ENCODE measurements around the gene CDK13. TPM values are rescaled to one million over a fixed set of nuclear protein-coding genes. Genes with fewer than 3 reads are reported as not detected.

Gene CDK13
- total and polyA plus RNA-seq, 9 of the 15 experiments (the other 6 are each of a cell fraction or from before 2014, with no cell fraction given): 9.8 to 46.1 (median 32.4) TPM

GRCh38 chr7:39951226-39952194 lies 1.5 kb downstream of the CDK13 start (continued):
- TF ChIP-seq REST (IDR thresholded peaks at IDR 0.05; ENCODE audit: borderline replicate concordance): peak; percentile 32; the same call in 1 of the 2 replicates
- TF ChIP-seq REST (CRISPR knock-in tag; IDR thresholded peaks at IDR 0.05; ENCODE audit: low read depth): no peak
- peak; percentile 43 to 55 for TF ChIP-seq RAD21 (CRISPR knock-in tag; conservative IDR thresholded peaks at IDR 0.05 in 1 of 2, IDR thresholded peaks at IDR 0.05 in 1 of 2)
- TF ChIP-seq AFF4 (CRISPR knock-in tag; IDR thresholded peaks at IDR 0.05): peak; percentile 87; the same call in 1 of the 2 replicates
- peak; percentile 99 for TF ChIP-seq ZFX (CRISPR knock-in tag; IDR thresholded peaks at IDR 0.05)
- TF ChIP-seq ZNF699 (CRISPR knock-in tag; IDR thresholded peaks at IDR 0.05; ENCODE audit: insufficient replicate concordance): no peak
- no peak for TF ChIP-seq ZNF778 (CRISPR knock-in tag; IDR thresholded peaks at IDR 0.05)
- TF ChIP-seq PML (IDR thresholded peaks at IDR 0.05; ENCODE audit: low read length): no peak
- no peak for TF ChIP-seq ZNF695 (CRISPR knock-in tag; IDR thresholded peaks at IDR 0.05)
- no peak for TF ChIP-seq ATF7 (IDR thresholded peaks at IDR 0.05)
- no peak for TF ChIP-seq RBM39 (optimal IDR thresholded peaks at IDR 0.05; ENCODE audit: low read depth, low read length)
- no peak for TF ChIP-seq ARID3B (CRISPR knock-in tag; IDR thresholded peaks at IDR 0.05; ENCODE audit: borderline replicate concordance)
- TF ChIP-seq HDGF (IDR thresholded peaks at IDR 0.05): 0 out of 2 replicates have a peak, but pooled peaks have one; percentile 35
- no peak; the same call in 1 of the 2 replicates for TF ChIP-seq RNF2 (IDR thresholded peaks at IDR 0.05)
